ENCODE measurements around the gene RHEX. TPM values are rescaled to one million over a fixed set of nuclear protein-coding genes. Genes with fewer than 3 reads are reported as not detected.

RHEX gene
- total and polyA plus RNA-seq, 4 experiments from 2014 or later, result 0.30 to 0.55 (median 0.55) TPM; not detected in 1

DNA sequence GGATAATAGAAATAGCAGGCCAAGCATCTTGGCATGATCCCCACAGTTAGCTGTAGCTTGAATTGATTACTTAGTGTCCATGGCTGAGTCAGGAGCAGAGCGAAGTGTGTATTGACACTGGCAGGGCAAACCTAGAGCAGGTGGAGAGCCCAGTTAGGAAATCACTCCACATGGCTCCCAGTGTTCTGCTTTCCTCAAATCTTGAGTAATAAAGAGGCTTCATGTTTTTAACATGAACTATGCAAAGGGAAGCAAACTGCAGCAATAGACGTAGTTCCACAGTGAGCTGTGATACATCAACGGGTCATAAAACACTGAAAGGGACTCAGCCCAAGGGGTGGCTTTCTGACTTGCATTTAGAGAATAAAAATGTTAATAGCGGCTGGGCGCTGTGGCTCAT lies 28.9 kb downstream of the RHEX start:
- no peaks in the 10 kb centered on the region for H3K36me3 ChIP-seq (ENCODE audit: insufficient read depth, low read length)
- Mint-ChIP-seq H3K4me1 (peaks cover 14 to 19% (median 16%) of the 10 kb centered on the region in 4 donors), H3K36me3 (no peaks in the 10 kb centered on the region), H3K4me3 (no peak overlapping the region), H3K27ac (peak overlapping the region in 1 of 7 donors; percentile 2), H3K27me3 (no peaks in the 10 kb centered on the region), H3K9me3 (no peaks in the 10 kb centered on the region)
- no peak overlapping the region for H3K4me3 ChIP-seq (ENCODE audit: low read length in 2 of 2)
- no peaks in the 10 kb centered on the region for H3K9me3 ChIP-seq (ENCODE audit: control insufficient read depth in 1 of 2, low read length in 2 of 2)
- ChIA-PET CTCF (ENCODE audit: partially characterized antibody) (no interaction called here), POLR2A (ENCODE audit: partially characterized antibody) (no interaction called here)
- H3K4me1 ChIP-seq (ENCODE audit: insufficient read depth, low read length), result peaks cover 19% of the 10 kb centered on the region
- no peaks in the 10 kb centered on the region for H3K27me3 ChIP-seq (ENCODE audit: insufficient read depth, low read length)
- no peak for DNase-seq
- intact Hi-C loops (cut with micrococcal nuclease), result no loop called here
- no peak overlapping the region for H3K27ac ChIP-seq (ENCODE audit: low read depth, low read length)

DNA sequence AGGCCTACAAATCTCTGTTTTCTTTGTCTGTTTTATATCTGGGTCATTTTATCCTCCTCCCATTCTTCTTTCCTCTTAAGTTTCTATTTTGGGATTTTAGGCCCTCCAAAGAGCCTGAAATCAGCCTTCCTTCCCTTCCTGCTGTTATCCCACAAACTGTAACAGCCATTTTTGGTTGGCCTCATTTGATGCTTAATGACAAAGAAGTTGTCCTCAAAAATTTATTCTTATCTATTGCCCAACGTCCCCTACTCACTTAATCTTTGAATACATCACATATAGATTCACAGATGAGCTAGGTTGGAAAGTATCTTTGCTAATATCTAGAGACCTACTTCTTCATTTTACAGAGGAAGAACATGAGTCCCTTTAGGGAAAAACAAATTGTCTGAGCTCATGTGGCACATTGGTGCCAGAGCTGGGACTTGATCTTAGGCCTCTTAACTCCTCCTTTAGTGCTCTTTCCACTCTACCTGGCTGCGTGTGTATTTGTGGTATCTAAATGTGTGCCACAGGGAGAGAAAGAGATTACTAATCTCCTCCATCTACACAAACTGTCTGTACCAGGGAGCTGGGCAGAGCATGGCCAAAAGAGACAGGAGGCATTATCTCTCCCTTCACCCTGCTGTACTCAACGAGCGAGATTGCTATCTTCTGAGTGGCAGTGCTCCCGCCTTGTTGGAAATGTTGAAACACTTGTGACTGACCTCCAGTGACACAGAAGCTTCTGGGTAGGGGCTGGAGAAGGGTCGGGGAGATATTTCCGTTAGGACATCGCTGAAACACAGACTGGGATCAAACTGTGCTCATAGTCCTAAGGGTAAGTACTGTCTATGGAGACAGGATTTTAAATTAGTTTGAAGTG lies 30.1 kb downstream of the RHEX start:
- no peak for DNase-seq
- Histone ChIP-seq H3K9me3 (ENCODE audit: control insufficient read depth in 1 of 2, low read length in 2 of 2) (no peaks in the 10 kb centered on the region), H3K4me3 (ENCODE audit: low read length in 2 of 2) (no peak overlapping the region), H3K4me1 (ENCODE audit: insufficient read depth, low read length) (peaks cover 19% of the 10 kb centered on the region), H3K36me3 (ENCODE audit: insufficient read depth, low read length) (no peaks in the 10 kb centered on the region), H3K27ac (ENCODE audit: low read depth, low read length) (no peak overlapping the region), H3K27me3 (ENCODE audit: insufficient read depth, low read length) (no peaks in the 10 kb centered on the region)
- H3K4me1 Mint-ChIP-seq, result peaks cover 14 to 19% (median 16%) of the 10 kb centered on the region in 4 donors
- no peaks in the 10 kb centered on the region for H3K27me3 Mint-ChIP-seq
- ChIA-PET POLR2A (ENCODE audit: partially characterized antibody) (no interaction called here), CTCF (ENCODE audit: partially characterized antibody) (interaction anchor here (2.6 kb wide), 1 partner anchor 23 kb away, joined by 10 read pairs; no protein-coding TSS in a partner anchor)
- no peaks in the 10 kb centered on the region for H3K36me3 Mint-ChIP-seq
- no peaks in the 10 kb centered on the region for H3K9me3 Mint-ChIP-seq
- no peak overlapping the region for H3K4me3 Mint-ChIP-seq
- intact Hi-C loops (cut with micrococcal nuclease), result no loop called here
- H3K27ac Mint-ChIP-seq, result peak overlapping the region in 3 of 7 donors; percentile 5 to 18 (median 9)

DNA sequence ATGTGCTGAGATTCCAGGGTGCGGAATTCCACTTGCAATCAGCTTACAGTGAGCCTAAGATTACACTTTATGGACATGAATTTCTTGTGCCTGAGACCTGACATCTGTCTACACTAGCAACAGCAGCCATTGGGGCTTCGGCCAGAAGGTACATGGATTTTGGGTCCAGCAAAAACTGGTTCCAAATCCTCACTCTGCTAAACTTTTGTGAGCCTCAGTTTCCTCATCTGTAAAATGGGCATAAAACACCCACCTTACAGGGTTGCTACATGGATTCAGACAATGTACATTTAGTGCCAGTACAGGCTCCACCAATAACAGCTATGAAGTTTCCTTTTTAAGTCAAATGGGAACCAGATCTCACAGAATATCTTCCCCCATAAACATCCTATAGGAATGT lies 30.8 kb downstream of the RHEX start:
- Mint-ChIP-seq H3K27me3 (no peaks in the 10 kb centered on the region), H3K4me3 (no peak overlapping the region), H3K27ac (no peak overlapping the region), H3K36me3 (no peaks in the 10 kb centered on the region), H3K9me3 (no peaks in the 10 kb centered on the region), H3K4me1 (peaks cover 14 to 19% (median 16%) of the 10 kb centered on the region in 4 donors)
- no peaks in the 10 kb centered on the region for H3K36me3 ChIP-seq (ENCODE audit: insufficient read depth, low read length)
- H3K4me1 ChIP-seq (ENCODE audit: insufficient read depth, low read length), result peaks cover 19% of the 10 kb centered on the region
- no peaks in the 10 kb centered on the region for H3K9me3 ChIP-seq (ENCODE audit: control insufficient read depth in 1 of 2, low read length in 2 of 2)
- H3K4me3 ChIP-seq (ENCODE audit: low read length in 2 of 2), result no peak overlapping the region
- no peak for DNase-seq
- H3K27me3 ChIP-seq (ENCODE audit: insufficient read depth, low read length), result no peaks in the 10 kb centered on the region
- no peak overlapping the region for H3K27ac ChIP-seq (ENCODE audit: low read depth, low read length)
- POLR2A ChIA-PET (ENCODE audit: partially characterized antibody), result no interaction called here
- intact Hi-C loops (cut with micrococcal nuclease), result no loop called here
- CTCF ChIA-PET (ENCODE audit: partially characterized antibody), result interaction anchor here (2.6 kb wide), 1 partner anchor 23 kb away, joined by 10 read pairs; no protein-coding TSS in a partner anchor

DNA sequence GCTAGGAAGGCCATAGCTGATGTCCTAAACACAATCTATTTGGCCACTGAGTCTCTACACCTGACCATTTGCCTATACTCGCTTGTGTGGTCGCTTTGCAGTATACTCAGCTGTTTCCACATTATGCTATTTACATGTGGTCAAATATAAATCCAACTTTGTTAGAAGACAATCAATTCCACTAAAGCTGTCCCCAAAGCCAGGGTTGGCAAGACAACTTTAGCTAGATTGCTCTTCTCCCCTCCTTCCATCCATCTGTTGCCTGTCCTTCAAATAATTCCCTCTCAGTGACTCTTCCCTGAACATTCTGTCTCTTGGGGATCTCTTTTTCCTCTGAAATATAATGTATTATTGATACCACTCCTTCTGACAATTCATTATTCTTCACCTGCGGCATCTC lies 34.1 kb downstream of the RHEX start:
- no peaks in the 10 kb centered on the region for H3K9me3 ChIP-seq (ENCODE audit: control insufficient read depth in 1 of 2, low read length in 2 of 2)
- Mint-ChIP-seq H3K4me1 (no peaks in the 10 kb centered on the region), H3K9me3 (no peaks in the 10 kb centered on the region), H3K4me3 (no peak overlapping the region), H3K36me3 (no peaks in the 10 kb centered on the region), H3K27me3 (peaks cover 0 to 2% of the 10 kb centered on the region in 2 donors), H3K27ac (no peak overlapping the region)
- intact Hi-C loops (cut with micrococcal nuclease), result no loop called here
- no peak for DNase-seq
- H3K4me1 ChIP-seq (ENCODE audit: insufficient read depth, low read length), result no peaks in the 10 kb centered on the region
- H3K36me3 ChIP-seq (ENCODE audit: insufficient read depth, low read length), result no peaks in the 10 kb centered on the region
- H3K4me3 ChIP-seq (ENCODE audit: low read length in 2 of 2), result no peak overlapping the region
- H3K27ac ChIP-seq (ENCODE audit: low read depth, low read length), result no peak overlapping the region
- CTCF ChIA-PET (ENCODE audit: partially characterized antibody), result interaction anchor here (0.9 kb wide), 1 partner anchor 10 kb away, joined by 3 read pairs; no protein-coding TSS in a partner anchor
- POLR2A ChIA-PET (ENCODE audit: partially characterized antibody), result no interaction called here
- H3K27me3 ChIP-seq (ENCODE audit: insufficient read depth, low read length), result no peaks in the 10 kb centered on the region

DNA sequence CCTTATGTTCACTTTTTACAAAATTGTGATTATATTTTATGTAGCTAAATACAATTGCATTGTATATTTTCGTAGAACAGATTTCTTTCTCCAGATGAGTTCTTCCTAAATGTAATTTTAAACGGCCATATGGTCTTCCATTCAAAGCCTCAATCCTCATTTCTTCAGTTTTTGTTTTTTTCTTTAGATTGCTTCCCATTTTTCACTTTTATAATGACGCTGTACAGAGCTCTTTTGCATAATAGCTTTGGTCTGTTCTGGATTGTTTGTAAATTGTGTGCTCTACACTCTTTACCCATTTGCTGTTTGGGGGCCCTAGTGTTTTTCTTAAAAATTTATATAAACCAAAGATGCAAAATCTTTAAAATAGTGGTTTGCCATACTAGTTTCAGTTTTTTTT lies 36.4 kb downstream of the RHEX start:
- intact Hi-C loops (cut with micrococcal nuclease), result no loop called here
- CTCF ChIA-PET (ENCODE audit: partially characterized antibody), result interaction anchor here (0.6 to 2.1 kb wide), 5 partner anchors 10 to 59 kb away, joined by 3 to 6 read pairs (median 3); no protein-coding TSS in a partner anchor
- Histone ChIP-seq H3K4me3 (ENCODE audit: low read length in 2 of 2) (no peak overlapping the region), H3K27me3 (ENCODE audit: insufficient read depth, low read length) (no peaks in the 10 kb centered on the region), H3K27ac (ENCODE audit: low read depth, low read length) (no peak overlapping the region), H3K9me3 (ENCODE audit: control insufficient read depth in 1 of 2, low read length in 2 of 2) (no peaks in the 10 kb centered on the region), H3K36me3 (ENCODE audit: insufficient read depth, low read length) (no peaks in the 10 kb centered on the region), H3K4me1 (ENCODE audit: insufficient read depth, low read length) (no peaks in the 10 kb centered on the region)
- Mint-ChIP-seq H3K36me3 (no peaks in the 10 kb centered on the region), H3K27me3 (peaks cover under 1 to 2% of the 10 kb centered on the region in 2 donors), H3K27ac (no peak overlapping the region), H3K4me3 (no peak overlapping the region), H3K9me3 (no peaks in the 10 kb centered on the region), H3K4me1 (no peaks in the 10 kb centered on the region)
- no peak for DNase-seq
- POLR2A ChIA-PET (ENCODE audit: partially characterized antibody), result no interaction called here

DNA sequence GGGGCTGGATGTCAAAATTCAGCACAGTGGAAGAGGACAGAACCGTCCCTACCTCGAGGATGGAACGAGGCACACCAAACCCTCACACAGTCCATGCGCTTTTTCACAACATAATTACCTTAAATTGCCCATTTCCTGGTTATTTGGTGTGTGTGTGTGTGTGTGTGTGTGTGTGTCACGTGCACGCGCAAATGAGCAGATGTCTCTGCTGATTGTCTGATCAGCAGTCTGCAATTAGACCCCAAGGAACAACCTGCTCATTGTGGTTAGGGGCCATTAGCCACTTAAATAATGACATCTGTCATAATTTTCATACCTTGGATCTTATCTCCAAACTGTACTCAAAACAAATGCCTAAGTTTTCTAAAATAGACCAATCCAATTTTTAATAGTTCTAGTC lies 41.1 kb downstream of the RHEX start:
- no peaks in the 10 kb centered on the region for H3K4me1 Mint-ChIP-seq
- no peak overlapping the region for H3K4me3 Mint-ChIP-seq
- H3K27me3 ChIP-seq (ENCODE audit: insufficient read depth, low read length), result no peaks in the 10 kb centered on the region
- intact Hi-C loops (cut with micrococcal nuclease), result no loop called here
- ChIA-PET CTCF (ENCODE audit: partially characterized antibody) (interaction anchor here (2.7 kb wide), 1 partner anchor 12 kb away, joined by 15 read pairs; no protein-coding TSS in a partner anchor), POLR2A (ENCODE audit: partially characterized antibody) (no interaction called here)
- no peaks in the 10 kb centered on the region for H3K9me3 ChIP-seq (ENCODE audit: control insufficient read depth in 1 of 2, low read length in 2 of 2)
- H3K36me3 ChIP-seq (ENCODE audit: insufficient read depth, low read length), result no peaks in the 10 kb centered on the region
- H3K27me3 Mint-ChIP-seq, result peaks cover 7 to 23% of the 10 kb centered on the region in 2 donors
- DNase-seq, result no peak
- H3K27ac ChIP-seq (ENCODE audit: low read depth, low read length), result no peak overlapping the region
- H3K4me3 ChIP-seq (ENCODE audit: low read length in 2 of 2), result no peak overlapping the region
- no peak overlapping the region for H3K27ac Mint-ChIP-seq
- H3K4me1 ChIP-seq (ENCODE audit: insufficient read depth, low read length), result no peaks in the 10 kb centered on the region
- H3K9me3 Mint-ChIP-seq, result no peaks in the 10 kb centered on the region
- H3K36me3 Mint-ChIP-seq, result no peaks in the 10 kb centered on the region

DNA sequence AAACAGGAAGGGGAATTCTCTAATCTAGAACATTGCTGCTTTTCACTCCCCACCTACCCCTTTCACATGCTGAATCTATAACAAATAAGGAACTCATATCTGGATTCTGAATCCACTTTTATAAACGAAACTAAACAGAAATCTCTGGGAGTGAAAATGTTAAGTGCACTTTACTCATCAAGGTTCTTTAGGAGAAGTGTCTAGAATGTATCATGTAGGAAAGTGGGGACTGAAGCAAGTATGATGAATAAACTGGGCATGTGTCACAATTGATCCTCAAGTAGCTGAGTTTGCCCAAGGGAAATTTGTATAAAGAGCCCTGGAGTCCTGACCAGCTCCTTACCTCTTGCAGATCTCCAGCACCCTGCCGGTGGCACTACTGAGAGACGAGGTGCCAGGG lies 44.4 kb downstream of the RHEX start:
- Histone ChIP-seq H3K4me3 (ENCODE audit: low read length in 2 of 2) (no peak overlapping the region), H3K9me3 (ENCODE audit: control insufficient read depth in 1 of 2, low read length in 2 of 2) (no peaks in the 10 kb centered on the region), H3K36me3 (ENCODE audit: insufficient read depth, low read length) (no peaks in the 10 kb centered on the region), H3K4me1 (ENCODE audit: insufficient read depth, low read length) (no peaks in the 10 kb centered on the region), H3K27ac (ENCODE audit: low read depth, low read length) (no peak overlapping the region), H3K27me3 (ENCODE audit: insufficient read depth, low read length) (no peaks in the 10 kb centered on the region)
- H3K36me3 Mint-ChIP-seq, result no peaks in the 10 kb centered on the region
- H3K27me3 Mint-ChIP-seq, result peaks cover 16 to 25% of the 10 kb centered on the region in 2 donors
- intact Hi-C loops (cut with micrococcal nuclease), result no loop called here
- no peaks in the 10 kb centered on the region for H3K9me3 Mint-ChIP-seq
- H3K27ac Mint-ChIP-seq, result no peak overlapping the region
- ChIA-PET CTCF (ENCODE audit: partially characterized antibody) (interaction anchor here (0.9 to 2.1 kb wide), 6 partner anchors 9 to 120 kb away, joined by 3 to 7 read pairs (median 3); no protein-coding TSS in a partner anchor), POLR2A (ENCODE audit: partially characterized antibody) (no interaction called here)
- no peak for DNase-seq
- H3K4me3 Mint-ChIP-seq, result no peak overlapping the region
- no peaks in the 10 kb centered on the region for H3K4me1 Mint-ChIP-seq
